COLO668 (cell line): Measurements from ENCODE around the gene PGM3.

ENCODE experiments used
- DNase-seq: peaks from one replicate; lab custom pipeline; 2025; ENCODE audit not compliant: unreplicated experiment; lab: John Stamatoyannopoulos, UW

PGM3 gene

GRCh38 chr6:83124553-83124952 lies 68.5 kb downstream of the PGM3 start:
- DNase-seq = no peak

- DNase-seq = no peak
Measured at GRCh38 chr6:83119742-83120300, 73.2 kb downstream of the PGM3 start.

- no peak for DNase-seq
Measured at GRCh38 chr6:83117802-83118201, 75.3 kb downstream of the PGM3 start.
